Measurements from ENCODE around the gene CH25H. TPM values are rescaled to one million over a fixed set of nuclear protein-coding genes. Genes with fewer than 3 reads are reported as not detected.

CH25H gene
- total RNA-seq, 1 experiment from 2014 or later, result not detected

GRCh38 chr10:89221919-89222318 lies 14.8 kb upstream of the CH25H start:
- Histone ChIP-seq H3K9me2 (replicated peaks; ENCODE audit: low read length) (no peaks in the 10 kb centered on the region), H3K4me2 (ENCODE audit: low read length) (no peak overlapping the region), H3K79me2 (ENCODE audit: low read length) (no peaks in the 10 kb centered on the region), H3K36me3 (ENCODE audit: low read depth, low read length) (peaks cover 20% of the 10 kb centered on the region), H3K27me3 (ENCODE audit: low read length) (no peaks in the 10 kb centered on the region), H3F3A (ENCODE audit: low read length, unreplicated experiment) (peaks cover 9% of the 10 kb centered on the region), H3K9ac (ENCODE audit: low read length) (no peak overlapping the region), H4K20me1 (ENCODE audit: low read length) (no peaks in the 10 kb centered on the region), H3K27ac (ENCODE audit: low read length) (no peak overlapping the region), H3K4me1 (ENCODE audit: insufficient read depth, low read length) (peaks cover 6% of the 10 kb centered on the region; the same call in 1 of the 2 replicates), H3K4me3 (ENCODE audit: low read length) (no peak overlapping the region), H3K9me3 (ENCODE audit: low read length) (no peaks in the 10 kb centered on the region), H2AFZ (ENCODE audit: low read length) (no peak overlapping the region)
- DNase-seq, result no peak
- TF ChIP-seq CTCF (conservative IDR thresholded peaks at IDR 0.05; ENCODE audit: low read depth, low read length), result no peak
- no peak for TF ChIP-seq EZH2 (IDR thresholded peaks at IDR 0.05; ENCODE audit: low read length, unreplicated experiment)
- TF ChIP-seq EZH2phosphoT487 (IDR thresholded peaks at IDR 0.05; ENCODE audit: borderline replicate concordance, low read length), result no peak
- CTCF ChIA-PET, result no interaction called here
- ATAC-seq, result no peak
- intact Hi-C loops (cut with micrococcal nuclease), result no loop called here
- BruUV-seq (replicated peaks), result no TSS peak
- POLR2A ChIA-PET (ENCODE audit: unreplicated experiment), result no interaction called here

- TF ChIP-seq CTCF (conservative IDR thresholded peaks at IDR 0.05; ENCODE audit: low read depth, low read length) (no peak), EZH2phosphoT487 (IDR thresholded peaks at IDR 0.05; ENCODE audit: borderline replicate concordance, low read length) (no peak), EZH2 (IDR thresholded peaks at IDR 0.05; ENCODE audit: low read length, unreplicated experiment) (no peak)
- Histone ChIP-seq H3K27ac (ENCODE audit: low read length) (no peak overlapping the region), H3K36me3 (ENCODE audit: low read depth, low read length) (peaks cover 14% of the 10 kb centered on the region), H2AFZ (ENCODE audit: low read length) (no peak overlapping the region), H3F3A (ENCODE audit: low read length, unreplicated experiment) (peaks cover 9% of the 10 kb centered on the region), H4K20me1 (ENCODE audit: low read length) (no peaks in the 10 kb centered on the region), H3K9ac (ENCODE audit: low read length) (no peak overlapping the region), H3K27me3 (ENCODE audit: low read length) (no peaks in the 10 kb centered on the region), H3K9me3 (ENCODE audit: low read length) (no peaks in the 10 kb centered on the region), H3K9me2 (replicated peaks; ENCODE audit: low read length) (no peaks in the 10 kb centered on the region), H3K4me2 (ENCODE audit: low read length) (no peak overlapping the region), H3K79me2 (ENCODE audit: low read length) (no peaks in the 10 kb centered on the region), H3K4me3 (ENCODE audit: low read length) (no peak overlapping the region), H3K4me1 (ENCODE audit: insufficient read depth, low read length) (peaks cover 6% of the 10 kb centered on the region; the same call in 1 of the 2 replicates)
- ChIA-PET CTCF (no interaction called here), POLR2A (ENCODE audit: unreplicated experiment) (no interaction called here)
- intact Hi-C loops (cut with micrococcal nuclease), result no loop called here
- ATAC-seq, result no peak
- no TSS peak for BruUV-seq (replicated peaks)
- DNase-seq, result no peak
Observed at GRCh38 chr10:89219513-89220218, 12.5 kb upstream of the CH25H start.
